Activated CD8-positive, alpha-beta memory T cell treated with anti-CD3 and anti-CD28 coated beads, Interleukin-2, amount 50 U/mL, for 4 hours (primary cell): ENCODE data around the gene BACH2.
A peak's percentile ranks its signal among the peaks of the same experiment; 100 is the strongest.

ENCODE experiments used
- DNase-seq: peaks from one replicate; pipeline ENCODE4 v3.0.0-alpha.2; 2020

Gene BACH2

DNA sequence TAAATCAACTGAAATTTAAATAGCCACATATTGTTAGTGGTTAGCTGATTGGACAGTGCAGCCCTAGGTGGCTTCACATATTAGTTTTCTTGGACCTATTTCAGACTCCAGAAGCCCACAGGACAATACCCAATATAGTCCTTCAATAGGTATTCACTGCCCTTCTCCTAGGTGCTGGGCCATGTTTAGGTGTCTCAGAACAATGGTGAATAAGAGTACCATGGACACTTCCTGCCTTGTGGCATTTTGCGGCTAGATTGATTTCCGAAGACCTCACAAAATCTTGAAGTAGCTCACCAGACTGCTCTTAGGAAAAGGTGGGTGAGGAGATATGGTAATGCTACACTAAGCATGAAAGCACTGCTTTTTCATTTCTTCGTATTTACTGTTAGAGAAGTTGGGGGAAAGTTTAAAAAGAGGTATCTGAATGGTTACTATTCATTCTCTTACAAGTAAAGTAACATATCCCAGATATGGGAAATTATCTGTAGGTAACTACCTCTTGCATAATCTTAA is 203.0 kb downstream of the BACH2 start:
- no peak for DNase-seq

DNA sequence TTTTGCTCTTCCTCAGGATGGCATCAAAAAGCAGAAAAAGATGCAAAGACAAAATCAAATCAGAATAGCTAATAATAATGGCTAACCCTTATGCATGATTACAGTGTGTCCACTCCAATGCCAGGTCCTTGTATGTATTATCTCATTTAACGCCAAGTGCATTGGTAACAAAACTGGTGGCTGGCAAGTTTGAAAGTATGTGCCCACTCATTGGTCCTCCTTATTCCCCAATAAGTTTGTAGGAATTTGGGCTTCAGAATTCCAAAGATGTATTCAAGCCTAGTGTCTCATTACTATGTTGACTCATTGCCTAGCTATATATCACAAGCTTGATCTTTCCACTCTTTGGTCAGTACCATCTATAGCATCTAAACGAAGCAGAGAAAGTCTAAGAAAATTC is 205.8 kb downstream of the BACH2 start:
- DNase-seq = no peak

DNA sequence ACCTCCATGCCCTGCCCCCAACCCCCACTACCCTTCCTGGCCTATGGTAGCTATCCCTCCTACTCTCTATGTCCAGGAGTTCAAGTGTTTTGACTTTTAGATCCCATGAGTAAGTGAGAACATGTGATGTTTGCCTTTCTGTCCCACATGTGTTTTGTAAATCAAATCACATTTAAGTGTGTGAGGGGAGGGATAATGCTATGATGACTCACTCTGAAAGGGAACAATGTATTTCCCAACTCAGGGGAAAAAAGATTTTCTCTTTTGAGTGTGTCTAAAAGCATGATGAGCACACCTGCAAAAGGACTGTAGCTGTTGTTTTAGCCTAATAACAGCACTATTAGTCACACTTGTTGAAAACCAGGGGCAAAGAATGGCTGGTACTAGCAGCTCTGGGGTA is 208.6 kb downstream of the BACH2 start:
- no peak for DNase-seq

DNA sequence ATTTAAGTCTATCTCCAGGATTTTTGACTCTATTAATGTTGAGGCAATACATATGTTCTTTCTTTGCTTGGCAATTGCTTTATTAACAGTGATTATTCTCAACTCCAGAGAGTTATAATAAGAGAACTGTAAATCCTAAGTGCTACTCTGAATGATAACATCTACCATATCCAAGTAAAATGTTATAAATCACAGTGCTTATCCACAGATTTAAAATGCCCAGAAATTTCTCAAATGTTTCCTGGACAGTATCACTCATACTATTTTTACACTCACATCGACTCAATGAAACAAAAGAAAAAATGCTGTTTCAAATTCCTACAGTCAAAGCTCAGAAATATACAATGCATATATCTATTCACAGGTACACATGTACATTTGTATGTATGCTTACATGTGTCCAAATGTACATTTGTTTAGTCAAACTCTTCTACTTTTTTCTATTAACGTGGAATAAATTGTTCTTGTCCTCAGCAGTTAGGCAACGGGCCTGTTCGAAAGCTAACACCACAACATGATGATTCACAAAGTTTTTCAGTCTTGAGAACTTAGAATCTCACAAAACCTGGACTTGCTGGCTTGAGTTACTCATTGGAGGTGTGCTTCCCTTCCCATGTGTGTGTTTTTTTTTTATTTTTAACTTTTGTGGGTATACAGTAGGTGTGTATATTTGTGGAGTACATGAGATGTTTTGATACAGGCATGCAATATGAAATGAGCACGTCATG is 209.4 kb downstream of the BACH2 start:
- no peak for DNase-seq

DNA sequence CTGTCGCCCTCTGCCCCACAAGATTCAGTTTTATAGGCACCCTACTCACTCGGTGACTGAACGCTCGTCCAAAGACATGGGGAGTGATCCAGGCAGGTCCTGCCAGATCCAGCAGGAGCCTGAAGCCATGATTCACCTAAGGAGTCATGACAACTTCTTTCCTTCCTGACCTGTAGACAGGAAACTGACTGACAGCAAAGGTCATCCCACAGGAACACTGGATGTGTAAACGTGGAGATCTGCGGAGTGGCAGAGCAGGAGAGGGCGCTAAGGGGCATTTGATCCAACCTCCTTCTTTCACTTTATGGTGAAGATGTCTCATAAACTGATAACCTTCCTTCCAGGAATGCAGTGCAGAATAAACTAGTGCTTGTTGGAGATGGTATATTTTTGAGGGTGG is 210.1 kb downstream of the BACH2 start:
- DNase-seq = no peak

DNA sequence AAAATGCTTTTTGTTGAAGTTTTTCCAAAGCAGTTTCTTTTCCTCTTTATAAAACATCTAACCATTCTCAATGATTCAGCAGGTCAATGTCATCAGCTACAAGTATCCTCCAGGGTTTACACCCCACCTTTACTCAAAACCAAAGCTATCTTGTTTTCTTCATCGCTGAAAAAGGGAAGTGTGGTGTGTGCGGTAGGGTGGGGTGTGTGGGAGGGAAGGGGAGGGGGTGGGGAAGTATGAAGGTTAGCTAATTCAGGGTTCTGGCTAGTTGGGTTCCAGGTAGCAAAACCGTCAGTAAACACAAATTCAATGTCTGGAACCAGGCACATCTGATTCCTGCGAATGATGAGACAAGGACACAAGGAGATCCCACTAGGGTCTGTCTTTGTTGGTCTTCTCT is 212.8 kb downstream of the BACH2 start:
- no peak for DNase-seq

DNA sequence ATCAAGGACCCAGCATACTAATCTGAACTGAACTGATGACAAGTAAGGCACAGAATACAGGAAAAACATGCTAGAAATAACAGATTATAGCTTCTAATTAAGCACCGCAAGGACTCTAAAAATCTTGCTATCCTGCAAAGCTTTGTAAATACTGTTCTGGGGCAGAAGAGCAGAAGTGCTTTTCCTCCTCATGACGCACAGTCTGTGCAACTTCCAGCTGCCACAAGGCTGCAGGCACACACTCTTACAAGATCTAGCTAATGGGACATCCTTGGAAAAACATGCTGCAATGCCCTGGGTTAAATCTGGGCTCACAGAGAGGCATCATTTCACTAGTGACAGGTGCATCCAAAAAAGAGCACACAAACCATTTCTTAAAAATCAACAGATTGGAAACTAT is 213.8 kb downstream of the BACH2 start:
- DNase-seq = no peak

DNA sequence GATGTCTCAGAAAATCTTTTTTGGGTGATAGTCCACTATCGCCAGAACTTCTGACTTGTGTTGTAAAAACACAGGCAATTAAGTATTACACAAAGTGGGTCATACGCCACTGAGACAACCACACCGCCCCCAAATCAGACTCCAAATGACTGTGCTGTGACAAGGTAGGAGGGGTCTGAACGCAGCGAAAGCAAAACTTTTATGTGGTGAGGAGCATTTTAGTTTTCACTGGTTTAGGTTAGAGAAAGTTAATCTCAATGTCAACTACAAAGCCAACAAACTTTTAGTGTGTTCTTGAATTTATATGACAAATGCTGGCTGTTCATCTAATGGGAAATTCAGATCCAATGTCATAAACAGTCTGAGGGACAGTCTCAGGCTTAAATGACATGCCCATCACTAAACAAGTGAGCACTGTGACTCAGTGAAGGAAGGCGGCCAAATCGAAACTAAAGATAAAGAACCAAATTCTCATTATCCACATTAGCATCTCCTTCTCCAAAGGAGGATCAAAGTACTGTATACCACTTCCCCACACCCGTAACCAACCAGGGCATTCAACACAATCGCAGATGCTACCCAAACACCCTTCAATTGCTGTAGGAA is 215.7 kb downstream of the BACH2 start:
- DNase-seq = peak; percentile 68

DNA sequence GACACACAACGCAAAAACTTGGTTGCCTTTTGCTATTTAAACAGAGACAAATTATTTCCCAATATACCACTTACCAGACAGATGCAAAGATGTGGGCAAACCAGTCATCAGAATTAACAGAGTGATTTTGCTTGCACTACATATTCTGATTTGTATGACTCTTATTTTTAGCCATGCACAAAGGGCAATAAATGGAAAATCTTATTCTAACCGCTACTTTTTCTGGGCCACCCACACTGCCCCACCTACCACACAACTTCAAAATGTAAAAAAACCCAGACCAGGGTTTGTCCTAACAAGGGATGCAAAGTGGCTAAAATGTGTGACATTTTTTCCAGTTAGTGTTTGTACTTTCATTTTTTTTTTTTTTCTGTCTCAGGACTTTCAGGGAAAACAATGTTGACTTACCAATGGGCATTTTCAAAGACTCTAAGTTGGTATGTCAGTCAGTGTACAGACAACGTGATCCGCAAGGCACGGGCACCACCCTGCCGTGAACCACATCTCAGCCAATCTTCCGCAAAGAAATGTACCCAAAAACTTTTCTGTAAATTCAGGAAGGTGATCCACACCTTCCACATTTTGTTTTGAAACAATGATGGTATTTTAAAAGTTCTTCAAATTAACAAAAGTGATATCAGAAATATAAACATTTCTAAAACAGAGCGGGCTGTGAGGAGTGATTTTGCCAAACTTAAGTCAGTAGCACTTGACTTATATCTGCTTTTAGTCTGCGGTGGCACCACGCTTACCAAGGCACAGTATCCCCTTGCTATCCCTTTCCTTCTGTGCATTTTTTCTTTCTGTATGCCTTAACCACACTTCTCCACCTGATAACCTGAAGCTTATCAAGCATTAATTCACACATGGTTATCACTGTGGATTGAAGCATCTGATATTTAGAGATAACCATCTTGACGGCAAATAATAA is 216.8 kb downstream of the BACH2 start:
- DNase-seq = peak; percentile 55

DNA sequence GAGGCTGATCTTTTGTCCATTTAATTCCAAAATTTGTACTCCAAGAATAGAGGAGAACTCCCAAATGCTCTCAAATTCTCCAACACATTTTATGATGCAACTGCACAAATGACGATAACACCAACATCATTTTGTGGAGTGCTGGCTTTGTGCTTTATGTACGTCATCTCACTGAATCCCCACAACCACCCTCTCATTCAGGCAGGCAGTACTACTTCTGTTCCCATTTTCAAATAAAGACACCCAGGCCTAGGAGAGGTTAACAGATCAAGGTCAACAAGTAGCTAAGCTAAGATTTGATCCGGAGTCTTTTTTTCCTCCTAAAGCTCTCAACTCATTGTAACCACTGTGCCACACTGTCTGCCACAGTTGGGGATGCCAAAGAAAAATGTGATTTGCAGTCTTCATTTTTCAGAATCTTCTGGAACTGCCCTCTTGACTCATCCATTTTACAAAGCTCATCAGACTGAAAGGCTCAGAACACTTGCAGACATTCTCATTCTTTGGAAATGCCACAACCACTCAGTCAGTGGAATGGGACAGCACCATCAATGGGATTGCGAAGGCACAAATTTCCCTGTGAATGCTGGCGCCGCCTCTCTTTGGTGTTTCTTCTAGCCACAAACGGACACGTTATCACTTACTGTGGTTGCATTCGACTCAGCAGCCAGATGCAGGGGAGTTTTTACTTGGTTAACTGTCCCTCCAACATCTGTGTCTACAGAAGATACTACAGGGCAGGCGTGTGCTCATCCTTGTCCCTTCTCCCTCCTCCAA is 217.9 kb downstream of the BACH2 start:
- DNase-seq = no peak

DNA sequence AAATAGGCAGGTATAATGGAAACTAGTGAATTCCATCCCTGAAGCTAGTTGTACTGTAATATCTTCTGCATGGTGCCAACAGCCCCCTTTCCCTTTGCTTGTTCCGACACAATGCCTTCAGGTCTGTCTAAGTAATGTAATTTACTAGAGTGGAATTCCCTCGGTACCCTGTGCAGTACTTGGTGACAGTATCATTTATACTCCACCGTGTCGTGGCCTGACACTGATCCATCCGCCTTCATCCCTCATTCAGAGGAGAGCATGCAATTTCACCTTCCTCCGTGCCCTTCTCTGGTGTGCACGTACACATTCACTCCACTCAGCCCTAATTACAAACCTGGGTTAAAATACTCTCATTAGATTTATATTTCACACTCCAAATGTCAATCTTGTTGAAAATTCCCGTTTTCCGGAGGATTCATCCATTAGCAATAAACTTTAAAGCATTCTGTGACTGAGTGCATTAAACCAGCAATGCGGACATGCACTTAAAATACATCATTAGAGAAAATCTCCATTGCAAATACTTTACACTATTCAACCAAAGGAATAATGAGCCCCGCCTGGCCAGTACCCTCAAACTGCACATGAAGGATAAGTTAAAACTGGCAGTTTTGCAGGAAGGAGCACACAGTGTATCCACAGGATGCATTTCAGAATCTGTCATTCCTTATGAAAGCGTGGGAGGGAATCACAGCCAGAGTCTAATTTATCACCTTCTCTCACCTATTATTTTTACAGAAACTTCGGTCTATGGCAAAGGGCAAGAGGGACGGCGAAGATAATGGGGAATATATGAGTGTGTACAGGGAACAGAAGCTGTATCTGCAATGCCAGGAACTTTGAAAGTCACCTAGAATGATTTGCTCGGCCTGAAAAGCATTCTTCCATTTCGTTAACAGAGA is 219.9 kb downstream of the BACH2 start:
- no peak for DNase-seq

DNA sequence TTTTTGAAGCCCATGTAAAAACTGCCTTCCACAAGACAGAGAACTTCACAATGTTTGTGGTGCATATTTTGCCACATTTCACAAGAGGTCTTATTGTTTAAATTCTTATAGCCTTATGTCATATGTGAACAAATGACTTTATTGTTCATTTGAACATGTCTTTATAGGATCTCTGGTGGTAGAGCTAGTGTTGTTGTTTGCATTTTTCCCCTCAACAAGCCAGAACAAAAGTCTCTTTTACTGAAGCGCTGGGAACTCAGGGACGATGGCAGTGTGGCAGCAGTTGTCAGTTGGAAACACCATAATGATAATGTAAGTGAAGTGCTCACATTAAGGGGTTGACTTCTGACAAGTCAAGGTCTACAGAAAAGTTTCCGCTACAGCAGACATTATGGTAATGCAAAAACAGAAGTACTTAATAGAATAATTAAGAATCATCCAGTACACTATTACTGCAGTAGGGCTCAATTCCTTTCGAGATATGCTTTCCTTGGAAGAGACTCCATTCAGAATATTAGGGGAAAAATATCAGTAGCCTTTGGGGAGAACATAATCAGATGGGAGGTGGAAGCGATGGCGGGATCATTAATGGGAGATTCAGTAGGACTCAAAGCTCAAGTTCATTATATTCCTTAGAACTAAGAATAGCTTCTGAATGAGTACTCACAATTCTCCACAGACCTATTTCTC is 222.3 kb downstream of the BACH2 start:
- no peak for DNase-seq

DNA sequence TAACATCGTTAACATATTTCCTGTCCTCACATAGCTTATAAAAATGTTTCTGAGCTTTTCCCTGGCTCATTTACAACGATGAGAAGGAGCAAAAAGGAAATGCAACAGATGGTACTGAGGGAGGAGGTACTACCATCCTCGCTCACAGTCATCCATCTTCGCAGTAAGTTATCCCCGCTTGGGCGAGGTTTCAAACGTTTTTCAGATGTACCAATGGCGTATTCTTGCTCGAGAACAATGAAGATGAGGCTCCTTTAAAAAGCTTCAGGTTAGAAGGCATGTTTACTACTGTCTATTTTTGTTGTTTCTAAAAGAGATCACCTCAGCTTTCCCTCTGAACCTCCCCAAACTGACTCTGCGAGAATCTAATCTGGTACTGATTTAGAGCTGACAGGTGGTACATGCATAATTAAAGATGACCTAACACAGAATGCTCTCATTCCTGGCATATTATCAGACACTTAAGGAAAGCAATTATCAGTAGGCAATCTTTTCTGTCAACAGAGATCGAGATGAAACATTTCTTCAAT is 223.6 kb downstream of the BACH2 start:
- DNase-seq = no peak

DNA sequence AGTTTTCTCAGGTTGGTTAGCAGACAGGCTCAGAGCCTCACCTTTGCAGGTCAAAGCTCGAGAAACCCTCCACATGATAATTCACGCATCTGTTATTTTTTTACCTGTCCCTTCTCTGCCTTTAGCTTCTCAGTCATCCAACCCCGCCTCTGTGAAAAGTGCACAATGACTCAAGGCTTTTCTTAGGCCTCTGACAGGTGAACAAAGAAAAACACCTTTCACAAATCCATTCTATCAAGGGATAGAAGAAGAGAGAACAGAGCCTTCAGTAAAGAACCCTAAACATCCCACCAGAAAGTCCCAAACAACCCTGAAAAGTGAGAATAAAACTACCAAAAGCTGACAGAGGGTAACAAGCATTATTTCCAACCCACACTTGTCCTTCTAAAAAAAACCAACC is 224.1 kb downstream of the BACH2 start:
- DNase-seq = no peak

DNA sequence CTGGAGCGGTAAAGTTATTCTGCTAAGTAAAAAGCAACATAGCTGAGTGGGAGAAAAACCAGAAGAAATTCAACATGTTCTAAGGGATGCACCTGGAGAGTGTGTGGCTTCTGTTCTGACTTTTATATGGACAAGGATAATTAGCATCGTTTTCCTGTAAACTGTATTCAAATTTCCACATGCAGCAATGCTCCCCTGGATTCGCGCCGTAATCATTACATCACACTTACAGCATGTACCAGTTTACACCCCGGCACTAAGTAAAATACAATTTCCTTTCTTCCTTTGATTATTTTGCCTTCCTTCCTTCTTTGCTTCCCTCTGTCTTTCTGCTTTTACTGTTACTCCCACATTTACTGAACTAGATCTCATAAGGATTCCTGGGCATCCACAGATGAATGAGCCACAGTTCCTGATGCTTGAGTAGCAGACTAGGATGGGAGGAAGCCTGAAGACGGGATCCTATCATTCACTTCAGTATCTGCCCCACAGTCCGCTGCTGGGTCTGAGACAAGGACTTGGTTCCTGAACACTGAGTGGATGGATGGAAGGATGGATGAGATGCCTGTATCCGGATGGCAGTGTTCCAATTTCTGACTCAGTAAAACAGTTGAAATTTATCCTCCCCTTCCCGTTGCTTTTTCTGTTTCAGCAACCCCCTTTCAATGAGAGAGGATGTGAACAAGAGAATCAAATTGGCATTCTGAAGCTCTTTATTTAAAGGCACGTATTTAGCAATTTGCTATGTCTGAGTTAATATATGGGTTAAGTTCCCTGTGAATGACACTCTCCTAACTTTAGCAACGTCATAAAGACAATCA is 227.7 kb downstream of the BACH2 start:
- no peak for DNase-seq

DNA sequence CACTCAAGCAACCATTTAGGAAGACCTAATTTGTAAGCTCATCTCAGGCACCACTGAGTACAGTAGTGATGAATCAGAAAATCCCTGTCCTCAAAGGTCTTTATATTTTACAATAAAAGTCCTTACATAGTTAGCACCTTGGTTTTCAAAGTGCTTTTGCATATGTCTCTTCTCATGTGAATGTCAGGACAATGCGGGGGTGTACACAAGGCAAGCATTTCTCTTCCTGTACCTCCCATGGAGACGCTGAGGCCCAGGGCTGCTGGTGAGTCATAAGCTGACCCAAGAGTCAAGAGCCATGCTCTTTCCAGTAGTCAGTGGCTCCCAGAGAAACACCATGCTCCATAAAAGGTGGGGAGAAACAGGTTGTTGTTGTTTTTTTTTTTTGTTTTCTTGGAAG is 228.4 kb downstream of the BACH2 start:
- DNase-seq = peak; percentile 44

DNA sequence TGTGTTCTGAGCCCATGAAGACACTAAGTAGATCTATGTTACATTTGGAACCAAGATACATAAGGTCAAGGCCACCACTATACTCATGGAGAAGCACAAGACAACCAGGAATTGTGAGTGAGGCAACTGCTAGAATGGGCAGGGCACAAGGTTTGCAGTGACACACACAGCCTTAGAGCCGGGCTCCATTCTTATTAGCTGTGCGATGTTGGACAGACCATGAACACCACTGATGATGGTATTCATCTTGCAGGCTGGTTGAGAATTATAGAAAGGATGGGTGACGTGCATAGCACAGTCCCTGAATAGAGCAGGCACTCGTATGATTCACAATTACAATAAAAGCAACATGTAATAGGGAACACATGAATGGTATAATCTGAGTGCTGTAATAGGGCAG is 229.9 kb downstream of the BACH2 start:
- DNase-seq = no peak

DNA sequence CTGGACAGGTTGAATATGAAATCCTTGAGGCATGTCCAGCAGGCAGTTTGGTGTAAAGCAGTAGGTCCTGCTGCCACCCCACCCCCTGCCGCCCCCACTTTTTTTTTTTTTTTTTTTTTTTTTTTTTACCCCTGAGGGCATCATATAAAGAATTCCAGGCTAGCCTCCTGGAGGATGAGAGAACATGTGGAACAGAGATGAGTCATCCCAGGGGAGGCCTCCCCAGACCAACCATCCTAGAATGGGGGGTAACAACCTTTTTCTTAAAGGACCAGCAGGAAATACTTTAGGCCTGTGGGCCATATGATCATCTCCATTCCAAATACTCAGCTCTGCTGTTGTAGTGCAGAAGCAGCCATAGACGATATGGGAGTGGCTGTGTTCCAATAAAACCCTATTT is 231.5 kb downstream of the BACH2 start:
- no peak for DNase-seq

DNA sequence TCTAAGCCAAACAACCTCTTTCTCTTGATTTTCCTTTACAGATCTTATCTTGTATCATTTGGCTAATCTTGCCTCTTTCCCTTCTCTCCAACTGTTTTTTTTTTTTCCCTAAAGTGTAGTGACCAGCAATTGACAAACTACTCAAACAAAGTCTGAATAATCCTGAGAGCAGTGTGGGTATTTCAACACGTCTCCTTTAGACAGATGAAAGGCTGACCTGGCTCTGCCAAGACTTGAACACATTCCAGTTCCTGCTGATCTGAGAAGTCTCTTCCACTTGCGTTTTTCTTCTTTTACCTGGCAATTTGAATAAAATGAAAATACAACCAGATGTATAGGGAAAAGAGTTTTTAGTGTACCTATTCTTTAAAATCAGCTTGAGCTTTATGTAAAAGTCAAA is 234.0 kb downstream of the BACH2 start:
- no peak for DNase-seq

DNA sequence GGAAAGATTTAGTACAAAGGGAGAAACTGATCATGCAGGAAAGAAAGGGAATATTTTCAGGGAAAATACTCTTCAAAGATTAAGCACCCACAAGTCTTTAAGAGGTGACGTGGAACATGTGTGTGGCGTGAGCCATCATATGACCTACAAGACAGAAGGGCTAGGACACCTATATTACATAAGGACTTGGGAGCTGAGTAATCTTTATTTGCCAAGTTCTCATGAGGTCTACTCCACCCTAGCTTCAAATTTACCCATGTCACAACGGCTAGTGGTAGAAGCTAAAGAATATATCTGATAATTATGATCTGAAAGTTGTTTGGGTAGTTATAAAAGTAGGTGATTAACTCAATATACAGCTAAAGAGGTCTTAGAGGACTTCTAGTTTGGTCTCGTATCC is 234.6 kb downstream of the BACH2 start:
- no peak for DNase-seq
